ENCODE results near the gene FKBP14.
A peak's percentile ranks its signal among the peaks of the same experiment; 100 is the strongest.
"Not testable (repeated sequence)": the region's sequence is repeated elsewhere in the genome, so short reads cannot be mapped to it uniquely, and the experiment has no call there.

The FKBP14 gene

DNA sequence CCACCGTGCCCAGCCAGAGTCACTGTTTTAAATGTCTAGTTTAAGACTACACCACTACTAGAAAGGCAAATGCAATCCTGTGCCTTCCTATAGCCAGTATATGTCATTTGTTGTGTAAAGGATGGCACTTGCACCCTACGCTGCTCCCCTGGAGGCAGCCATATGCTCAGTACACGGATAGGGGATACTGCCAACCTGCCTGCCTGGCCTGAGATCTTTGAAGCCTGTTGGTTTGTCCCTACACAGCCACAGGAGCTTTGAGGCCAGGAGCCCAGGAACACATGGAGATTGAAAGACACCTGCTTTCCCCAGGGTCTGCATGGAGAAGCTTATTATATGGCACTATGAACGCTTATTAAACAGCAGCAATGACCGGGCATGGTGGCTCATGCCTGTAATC is 34.6 kb downstream of the FKBP14 start:
- DNase-seq = no peak

DNA sequence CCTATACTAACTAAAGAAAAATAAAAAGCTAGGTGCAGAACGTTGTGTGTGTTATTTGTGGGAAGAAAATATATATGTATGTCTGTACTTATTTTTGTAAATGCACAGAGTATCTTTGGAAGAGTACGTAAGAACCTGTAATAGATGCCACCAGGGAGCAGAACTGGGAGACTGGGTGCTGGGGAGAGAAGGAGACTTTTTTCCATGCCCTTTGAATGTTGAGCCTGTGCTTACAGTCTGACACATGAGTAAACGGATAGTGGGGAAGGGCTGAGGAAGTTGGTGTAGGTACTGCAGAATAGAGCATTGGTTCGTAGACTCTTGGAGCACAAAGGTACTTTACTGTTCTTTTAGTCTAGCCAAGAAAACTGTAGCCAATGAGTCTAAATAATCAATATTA is 35.6 kb downstream of the FKBP14 start:
- no peak for DNase-seq

DNA sequence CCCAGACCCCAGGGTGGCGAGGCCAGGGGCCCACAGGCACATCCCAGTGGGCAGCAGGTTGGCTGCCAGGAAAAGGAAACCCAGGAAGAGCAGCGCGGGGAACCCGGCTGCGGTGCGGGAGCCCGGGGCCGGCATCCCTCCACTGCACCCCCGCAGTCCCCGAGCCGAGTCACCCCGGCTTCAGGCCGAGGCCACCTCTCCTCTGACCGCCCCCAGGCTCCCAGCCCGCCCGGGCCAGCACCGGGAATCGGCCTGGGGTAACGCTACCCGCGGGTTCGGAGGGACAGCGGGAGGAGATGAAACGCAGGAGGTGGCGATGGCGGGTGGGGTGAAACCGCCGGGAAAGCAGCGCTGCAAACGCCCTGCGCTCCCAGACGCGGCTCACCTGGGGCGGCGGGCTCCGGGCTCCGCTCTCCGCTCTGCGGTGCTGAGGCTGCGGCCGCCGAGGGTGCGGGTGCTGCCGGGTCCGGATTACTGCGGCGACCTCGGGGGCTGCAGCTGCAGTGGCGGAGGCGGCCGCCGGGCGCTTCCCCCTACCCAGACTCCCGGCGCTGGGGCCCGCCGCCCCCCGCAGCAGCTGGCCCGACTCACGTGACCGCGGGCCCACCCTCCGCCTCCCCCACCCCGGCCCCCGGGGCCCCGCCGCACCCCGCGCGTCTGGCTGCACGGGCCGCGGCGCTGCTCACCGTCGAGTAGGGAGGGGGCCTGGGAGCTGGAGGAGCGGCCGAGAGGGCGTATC is 37.1 kb downstream of the FKBP14 start, which contains the start of gene SCRN1:
Gene SCRN1, minus strand, starts transcription at position 545 of the 739 bp plus-strand sequence. CDS start 20,734 bp downstream, outside the sequence.
- DNase-seq = peak in 42 of 56 donors; percentile 16 to 84 (median 57)

DNA sequence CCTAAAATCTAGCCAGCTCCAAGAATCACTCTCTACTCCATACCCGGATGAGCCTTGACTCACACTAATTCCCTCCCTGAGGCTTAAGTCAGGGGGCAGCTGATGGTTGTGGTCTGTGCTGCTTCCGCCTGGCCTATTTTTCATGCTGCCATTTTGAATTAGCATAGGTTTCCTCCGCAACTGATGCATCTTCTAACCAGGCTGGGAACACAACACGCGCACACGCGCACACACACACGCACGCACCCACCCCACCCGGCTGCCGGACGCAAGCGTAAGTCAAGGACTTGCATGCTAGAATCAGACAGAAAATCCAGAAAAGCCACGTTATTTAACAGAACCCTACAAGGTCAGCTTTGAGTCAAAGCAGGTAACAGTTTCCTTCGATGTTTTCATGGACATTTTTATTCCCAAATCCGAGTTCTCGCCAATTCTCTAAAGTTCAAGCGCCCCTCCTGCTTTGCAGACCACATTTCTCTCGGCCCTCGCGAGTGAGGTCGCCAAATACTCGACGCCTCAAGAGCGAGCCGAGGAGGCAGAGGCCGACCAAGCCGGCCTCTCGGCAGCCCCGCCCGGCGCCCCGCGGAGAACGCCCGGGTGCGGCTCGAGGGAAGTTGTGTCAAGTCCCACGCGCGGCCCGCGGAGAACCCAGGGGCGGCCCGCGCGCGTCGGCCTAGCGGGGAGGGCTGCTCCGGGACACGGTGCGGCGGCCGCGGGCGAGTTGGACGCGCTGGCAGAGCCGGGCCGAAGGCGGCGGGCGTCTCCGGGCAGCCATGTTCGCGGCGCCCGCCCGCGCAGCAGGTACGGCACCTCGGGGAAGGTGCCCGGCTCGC is 37.9 kb downstream of the FKBP14 start:
- DNase-seq = peak in 37 of 56 donors; percentile 14 to 79 (median 48)

DNA sequence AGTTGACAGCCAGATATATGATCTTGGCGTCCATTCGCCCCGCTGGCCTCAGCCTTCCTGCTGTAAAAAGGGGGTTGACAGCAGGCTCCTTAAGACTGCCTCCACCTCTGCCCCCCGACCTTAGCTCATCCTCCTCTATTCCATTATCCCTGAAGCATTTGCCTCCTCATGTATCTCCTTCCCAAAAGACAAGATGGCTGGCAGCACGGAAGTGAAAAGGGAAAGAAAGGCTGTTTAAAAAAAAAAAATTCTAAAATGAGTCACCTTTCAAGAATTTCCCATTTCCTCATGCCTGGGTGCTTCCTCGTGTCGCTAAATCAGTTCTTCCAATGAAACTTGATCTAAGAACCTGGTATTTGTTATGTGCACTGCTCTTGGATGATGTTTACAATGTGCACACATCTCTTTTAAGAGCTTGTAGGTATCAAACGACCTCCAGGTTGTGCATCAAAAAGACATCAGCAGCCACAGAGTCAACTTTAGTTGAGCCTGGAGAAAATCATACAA is 38.6 kb downstream of the FKBP14 start:
- peak in 1 of 56 donors; percentile 24 for DNase-seq

DNA sequence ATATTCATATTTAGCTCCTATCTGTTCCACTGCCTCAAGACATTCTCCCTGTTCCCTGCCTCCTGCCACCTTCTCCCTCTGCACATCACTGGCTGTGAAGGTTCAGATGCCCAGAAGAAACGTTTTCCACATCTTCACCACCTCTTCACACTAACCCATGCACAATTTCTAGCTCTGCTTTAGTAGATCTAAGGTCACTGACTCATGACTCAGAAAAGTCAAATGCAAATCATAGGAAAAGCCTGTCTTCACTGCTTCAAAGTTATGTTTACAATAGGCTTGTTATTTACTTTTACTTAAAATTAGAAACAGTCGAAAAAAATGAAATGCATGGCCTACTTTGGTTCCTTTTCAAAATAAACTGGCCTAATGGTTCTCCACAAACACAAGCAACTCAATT is 39.4 kb downstream of the FKBP14 start:
- no peak for DNase-seq

DNA sequence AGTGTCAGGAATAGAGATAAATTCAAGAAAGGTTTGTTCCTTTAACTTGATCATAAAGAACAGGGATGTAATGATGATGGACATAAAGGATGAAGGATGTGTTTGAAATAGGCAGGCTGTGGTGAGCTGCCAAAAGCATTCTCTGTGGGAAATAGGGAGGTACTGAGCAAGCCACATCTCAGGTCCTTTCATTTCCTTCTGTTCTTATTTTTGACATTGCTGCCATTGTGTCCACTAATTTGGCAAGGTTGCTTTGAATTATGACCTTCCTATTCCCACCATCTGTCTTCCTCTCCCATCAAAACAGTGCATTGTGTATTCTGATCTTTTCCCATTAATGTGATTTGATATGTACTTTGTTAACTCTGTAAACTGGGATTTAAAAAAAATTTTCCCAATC is 46.4 kb downstream of the FKBP14 start:
- DNase-seq = no peak

DNA sequence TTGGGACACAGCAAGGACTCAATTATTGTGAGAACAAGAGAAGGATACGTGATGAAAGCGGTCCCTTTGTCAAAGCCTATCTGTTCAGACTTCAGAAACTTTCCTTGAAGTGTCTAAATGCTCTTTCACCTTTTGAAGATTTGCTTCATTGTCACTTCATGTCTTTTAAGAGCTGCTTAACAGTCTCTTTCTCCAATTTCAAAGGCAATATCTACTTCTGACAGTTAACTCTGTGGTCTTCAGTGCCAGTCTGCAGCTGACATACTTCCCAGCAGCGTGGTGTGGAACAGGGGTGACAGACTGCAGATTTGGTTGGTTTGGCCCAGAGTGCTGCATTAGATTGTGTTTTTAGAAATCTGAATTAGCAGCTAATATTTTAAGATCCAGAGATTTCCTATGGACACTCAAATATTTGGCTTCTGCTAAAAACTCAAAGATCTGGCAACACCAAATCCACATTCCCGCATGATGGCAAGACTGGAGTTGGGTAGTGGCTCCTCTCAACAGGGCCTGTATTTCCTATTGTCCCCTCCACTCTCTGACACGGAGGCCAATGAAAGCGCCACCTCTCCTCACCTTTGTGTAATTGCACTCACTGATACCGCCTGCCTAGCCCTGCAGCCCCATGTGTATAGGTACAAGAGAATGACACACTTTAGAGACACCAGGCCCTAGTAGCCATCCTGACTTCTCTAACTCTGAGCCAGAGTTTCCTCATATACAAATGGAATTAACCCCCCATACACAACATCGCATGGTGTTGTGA is 48.4 kb downstream of the FKBP14 start:
- no peak for DNase-seq

DNA sequence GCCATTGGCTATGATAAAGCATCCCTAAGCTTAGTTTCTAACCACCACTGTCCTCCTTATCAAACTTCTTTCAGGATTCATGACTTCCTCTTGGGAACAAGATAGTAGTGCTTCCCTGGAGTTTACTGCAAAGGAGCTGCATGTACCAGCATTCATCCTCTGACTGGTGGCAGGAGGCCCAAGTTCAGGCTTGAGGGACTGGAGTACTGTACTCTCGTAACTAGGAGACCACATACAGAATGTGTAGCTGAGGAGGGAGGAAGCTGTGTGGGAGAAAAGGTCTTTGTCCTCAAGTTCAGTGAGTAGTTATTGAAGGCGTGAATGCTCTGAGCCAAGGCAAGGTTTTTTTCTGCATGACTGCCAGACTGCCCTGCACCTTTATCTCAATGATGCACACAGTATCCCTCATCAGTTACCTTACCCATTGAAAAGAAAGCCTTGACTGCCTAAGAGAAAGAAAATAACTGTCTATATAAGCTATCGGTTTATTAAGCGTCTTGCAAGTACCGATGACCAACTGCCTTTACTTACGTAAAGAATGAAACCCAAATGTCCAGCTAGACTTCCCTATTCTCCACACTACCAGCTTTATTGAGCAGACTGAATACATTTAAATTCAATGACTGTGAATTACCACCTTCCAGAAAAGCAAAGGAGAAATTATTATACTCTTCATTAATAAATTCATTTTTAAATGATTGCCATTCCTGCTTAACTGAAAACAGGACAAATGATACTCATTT is 49.7 kb downstream of the FKBP14 start:
- peak in 21 of 56 donors; percentile 12 to 57 (median 32) for DNase-seq

DNA sequence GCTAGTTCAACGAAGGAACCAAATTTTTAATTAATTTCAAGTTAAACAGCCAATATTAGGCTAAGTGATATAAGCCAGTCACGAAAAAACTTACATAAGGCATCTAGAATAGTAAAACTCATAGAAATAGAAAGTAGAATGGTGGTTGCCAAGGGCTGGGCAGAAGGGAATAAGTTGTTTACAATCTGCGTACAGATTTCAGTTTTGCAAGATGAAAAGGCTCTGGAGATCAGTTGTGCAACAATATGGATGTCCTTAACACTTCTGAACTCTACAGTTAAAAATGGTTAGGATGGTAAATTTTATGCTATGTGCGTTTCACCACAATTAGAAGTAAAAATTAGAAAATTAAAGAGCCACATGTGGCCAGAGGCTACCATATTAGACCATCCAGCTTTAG is 50.2 kb downstream of the FKBP14 start:
- no peak for DNase-seq

DNA sequence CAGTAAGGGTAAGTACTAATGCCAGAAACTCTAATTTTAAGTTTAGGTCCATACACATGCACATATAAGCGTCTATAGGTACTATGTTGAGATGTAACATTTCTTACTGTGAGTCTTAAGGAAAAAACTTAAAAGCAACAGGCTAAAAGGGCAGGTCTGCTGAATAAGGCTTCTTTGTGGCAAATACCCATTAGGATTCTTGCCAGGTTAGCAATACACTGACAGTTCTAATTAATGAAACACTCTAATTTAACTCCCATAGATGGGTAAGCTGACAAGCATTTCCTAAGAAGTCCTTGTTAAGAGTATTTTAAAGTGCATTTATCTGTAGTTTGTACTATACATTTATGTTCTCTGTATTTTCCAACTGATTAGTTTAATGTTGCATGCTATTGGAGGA is 50.9 kb downstream of the FKBP14 start:
- no peak for DNase-seq

DNA sequence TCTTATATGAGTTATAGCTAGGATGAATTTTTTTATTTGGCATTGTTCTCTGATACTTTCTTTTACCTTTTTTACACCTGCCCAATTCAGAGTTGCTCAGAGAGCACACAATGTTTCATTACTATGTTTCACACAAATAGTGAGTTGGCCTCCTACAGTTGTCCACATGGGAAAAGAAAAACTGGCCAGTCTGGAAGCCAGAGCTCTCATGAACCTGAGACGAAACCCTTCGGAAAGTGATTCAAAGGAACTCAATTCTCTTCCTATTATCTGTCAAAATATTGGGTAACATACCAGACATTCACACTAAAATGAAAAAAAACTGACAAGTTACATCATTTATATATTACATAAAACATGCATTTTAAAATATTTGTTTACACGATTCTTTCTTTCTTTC is 52.2 kb downstream of the FKBP14 start:
- no peak for DNase-seq

DNA sequence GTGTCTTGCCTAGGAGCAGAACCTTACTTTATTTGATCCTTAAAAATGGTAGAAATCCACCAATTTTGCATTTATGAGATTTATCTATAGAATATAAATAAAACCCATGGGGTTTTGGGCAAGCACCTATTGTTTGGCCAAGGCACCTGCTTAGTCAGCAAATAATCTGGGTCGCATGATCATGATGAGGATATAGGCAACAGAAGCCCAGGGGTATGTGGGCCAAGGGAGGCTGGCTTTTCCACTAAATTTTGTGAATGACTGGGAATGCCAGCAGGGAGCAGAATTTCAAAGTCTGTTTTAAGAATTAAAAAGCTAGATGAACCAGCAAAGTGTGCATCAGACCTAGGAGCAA is 54.2 kb downstream of the FKBP14 start:
- DNase-seq = no peak

DNA sequence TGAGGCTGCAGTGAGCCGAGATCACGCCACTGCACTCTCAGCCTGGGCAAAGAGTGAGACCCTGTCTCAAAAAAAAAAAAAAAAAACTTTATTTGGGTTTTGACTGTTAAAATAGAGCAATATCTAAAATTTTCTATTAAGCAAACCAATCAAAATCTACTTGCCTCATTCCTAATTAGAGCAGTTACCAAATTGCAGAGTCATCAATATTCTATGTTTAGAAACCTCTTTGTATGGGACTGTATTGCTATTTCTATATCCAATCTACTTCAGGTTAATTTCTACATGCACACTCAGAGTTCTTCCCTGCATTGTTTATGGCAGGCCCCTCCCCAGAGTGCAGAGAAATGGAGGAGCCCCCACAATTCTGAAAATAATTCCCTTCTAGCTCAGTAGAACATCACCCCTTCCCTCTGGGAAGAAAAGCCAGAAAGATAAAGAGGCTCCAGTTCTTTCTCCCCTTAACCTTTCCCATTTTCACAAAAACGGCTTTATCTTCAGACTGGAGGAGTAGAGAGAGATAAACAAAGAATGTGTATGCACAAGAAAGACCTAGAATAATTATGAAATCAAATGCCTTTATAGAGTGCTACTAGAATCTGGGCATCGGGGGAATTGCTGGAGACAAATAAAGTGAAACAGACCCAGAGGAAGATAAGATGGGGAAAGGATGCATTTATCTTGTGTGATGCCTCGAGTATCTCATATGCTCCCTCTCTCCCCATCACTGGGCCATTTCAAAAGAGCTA is 54.8 kb downstream of the FKBP14 start:
- no peak for DNase-seq

DNA sequence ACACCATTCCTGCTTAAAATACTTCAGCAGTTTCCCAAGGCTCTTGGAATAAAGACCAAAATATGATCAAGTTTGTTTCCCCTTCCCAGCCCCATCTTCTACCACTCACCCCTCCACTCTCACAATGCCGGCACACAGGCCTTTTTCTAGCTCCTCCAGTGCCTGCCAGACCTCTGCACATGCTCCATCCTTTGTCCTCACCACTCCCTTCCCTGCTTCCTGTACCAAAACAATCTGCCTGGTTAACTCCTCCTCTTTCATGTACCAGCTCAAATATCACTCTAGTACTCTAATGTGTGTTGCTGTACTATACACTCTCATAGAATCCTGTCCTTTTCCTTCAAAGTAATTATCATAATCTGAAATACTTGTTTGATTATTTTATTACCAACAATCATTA is 56.3 kb downstream of the FKBP14 start:
- DNase-seq = no peak

DNA sequence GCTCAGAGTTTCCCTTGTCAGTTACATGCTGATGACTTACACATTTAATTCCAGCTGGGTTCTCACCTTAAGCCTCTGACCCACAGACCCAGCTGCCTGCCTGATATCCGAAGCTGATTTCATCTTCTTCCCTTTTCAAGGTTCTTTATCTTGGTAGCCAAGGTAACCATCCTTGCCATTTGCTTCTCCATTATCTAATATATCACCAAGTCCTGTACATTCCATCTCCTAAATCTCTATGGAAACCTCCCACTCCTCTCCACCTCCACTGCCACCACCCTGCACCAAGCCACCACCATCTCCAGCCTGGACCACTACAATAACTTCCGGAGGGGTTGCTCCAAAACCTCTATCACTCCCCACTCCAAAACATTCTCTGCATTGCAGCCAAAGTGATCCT is 56.8 kb downstream of the FKBP14 start:
- DNase-seq = no peak

DNA sequence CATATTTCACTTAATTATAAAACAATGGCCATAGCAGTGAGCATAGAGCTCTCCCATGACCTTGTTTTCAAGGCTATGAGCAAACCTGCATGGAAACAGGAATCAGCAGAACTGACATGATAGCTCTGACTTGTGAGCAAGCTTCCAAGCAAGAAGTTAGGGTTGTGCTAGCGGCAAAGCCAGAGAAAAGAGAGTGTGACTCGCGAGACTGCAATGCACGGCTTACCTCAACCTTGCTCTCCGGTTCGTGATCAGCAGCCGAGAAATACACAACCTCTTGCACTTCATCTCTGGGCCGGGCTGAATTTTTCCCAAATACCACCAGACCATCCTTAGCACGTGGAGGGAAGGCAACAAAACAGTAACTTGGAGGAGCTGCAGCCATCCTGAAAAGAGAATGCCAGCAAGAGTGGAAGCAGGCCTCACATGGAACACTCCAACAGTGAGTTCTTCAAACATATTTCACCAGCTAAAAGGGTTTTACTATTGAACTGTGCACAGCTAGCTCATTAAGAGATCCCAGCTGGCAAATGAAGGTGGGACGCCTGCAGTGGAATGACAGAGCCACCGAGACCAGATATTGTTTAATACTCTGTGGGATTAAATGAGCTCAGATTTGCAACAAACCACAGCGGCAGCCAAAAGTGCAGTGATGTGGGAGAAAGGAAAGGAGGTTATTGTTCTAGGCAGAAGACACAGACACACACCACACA is 57.7 kb downstream of the FKBP14 start:
- peak in 18 of 56 donors; percentile 19 to 59 (median 42) for DNase-seq

DNA sequence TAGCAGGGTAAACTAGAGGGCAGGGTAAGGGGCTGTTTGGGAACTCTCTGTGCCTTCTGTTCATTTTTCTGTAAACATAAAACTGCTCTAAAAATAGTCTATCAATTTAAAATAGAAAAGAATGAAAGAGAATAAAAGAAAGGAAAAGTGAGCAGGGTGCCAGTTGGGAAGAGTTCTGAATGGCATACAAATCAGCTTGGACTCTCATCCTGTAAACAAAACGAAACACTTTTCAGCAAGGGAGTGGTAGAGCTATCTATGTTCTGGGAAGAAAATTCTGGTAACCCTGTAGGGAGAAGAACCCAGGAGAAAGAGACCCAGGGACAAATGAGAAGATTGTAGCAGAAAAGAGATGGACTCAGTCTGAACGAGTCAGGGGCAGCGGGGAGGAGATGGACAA is 61.5 kb downstream of the FKBP14 start:
- peak in 1 of 56 donors; percentile 13 for DNase-seq

DNA sequence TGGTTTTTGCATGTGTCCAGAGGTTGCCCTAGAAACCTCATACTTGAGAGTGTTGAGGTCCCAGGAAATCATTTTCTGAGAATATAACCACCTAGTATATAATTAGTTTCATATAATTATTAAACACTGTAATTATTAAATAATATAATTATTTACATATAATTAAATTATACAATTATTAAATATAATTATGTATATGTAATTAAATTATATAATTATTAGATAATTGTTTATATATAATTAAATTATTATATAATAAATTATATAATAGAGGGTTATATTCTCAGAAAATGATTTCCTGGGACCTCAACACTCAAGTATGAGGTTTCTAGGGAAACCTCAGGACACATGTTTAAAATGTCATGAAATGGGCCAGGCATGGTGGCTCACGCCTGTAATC is 64.5 kb downstream of the FKBP14 start:
- no peak for DNase-seq

DNA sequence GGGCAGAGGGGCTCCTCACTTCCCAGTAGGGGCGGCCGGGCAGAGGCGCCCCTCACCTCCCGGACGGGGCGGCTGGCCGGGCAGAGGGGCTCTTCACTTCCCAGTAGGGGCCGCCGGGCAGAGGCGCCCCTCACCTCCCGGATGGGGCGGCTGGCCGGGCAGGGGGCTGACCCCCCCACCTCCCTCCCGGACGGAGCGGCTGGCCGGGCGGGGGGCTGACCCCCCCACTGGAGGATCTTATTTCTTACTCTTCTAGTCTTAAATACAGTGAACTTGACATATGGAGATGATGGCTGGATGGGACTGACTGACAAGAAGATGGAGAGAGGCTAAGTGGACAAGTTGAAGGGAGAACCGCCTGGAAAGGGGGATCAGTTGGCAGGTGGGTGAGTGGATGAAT is 64.9 kb downstream of the FKBP14 start:
- DNase-seq = not testable (repeated sequence)

Data from nucleus accumbens (tissue), 56 donors.